ENCODE results near the gene NINJ2. TPM values are rescaled to one million over a fixed set of nuclear protein-coding genes. Genes with fewer than 3 reads are reported as not detected.
A peak's percentile ranks its signal among the peaks of the same experiment; 100 is the strongest.

NINJ2 gene
- total and polyA plus RNA-seq, 10 donors, result 6.6 to 18.8 (median 10.2) TPM

DNA sequence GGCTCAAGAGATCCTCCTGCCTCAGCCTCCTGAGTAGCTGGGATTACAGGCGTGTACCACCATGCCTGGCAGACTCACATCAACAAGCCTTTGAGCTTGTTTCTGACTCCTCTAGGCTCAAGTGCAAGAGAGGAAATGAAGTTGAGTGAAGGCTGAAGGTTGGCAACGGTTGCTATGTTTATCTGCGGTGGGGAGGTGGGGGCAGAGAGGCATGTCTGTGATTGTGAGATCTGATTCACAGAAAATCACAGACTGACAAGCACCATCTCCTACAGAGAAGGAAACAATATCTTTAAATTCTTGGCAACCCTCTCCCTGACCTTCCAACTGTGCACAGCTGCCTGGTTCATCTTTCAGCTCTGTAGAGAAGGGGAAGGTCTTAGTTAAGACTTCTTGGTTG is 22.1 kb upstream of the NINJ2 start:
- Histone ChIP-seq H3K27me3 (replicated peaks in 1 of 7) (no peaks in the 10 kb centered on the region), H3K27ac (peak overlapping the region; percentile 16 to 86 (median 80)), H3K4me3 (peak overlapping the region in 1 of 8 donors; percentile 31), H3K9me3 (no peaks in the 10 kb centered on the region), H3K36me3 (no peaks in the 10 kb centered on the region), H3K4me1 (peaks cover 0 to 58% (median 26%) of the 10 kb centered on the region in 6 donors)
- peak; percentile 85 for DNase-seq
- 3 to 9% (median 5%) methylated on average over 3 of the region's 3 CpGs for WGBS, 5 donors
- intact Hi-C loops (cut with DNase I; ENCODE audit: low total_unique reads), result no loop called here
- peak in 2 of 3 donors; percentile 33 to 79 for TF ChIP-seq POLR2AphosphoS5 (IDR thresholded peaks at IDR 0.05)
- TF ChIP-seq POLR2A (IDR thresholded peaks at IDR 0.05), result no peak

DNA sequence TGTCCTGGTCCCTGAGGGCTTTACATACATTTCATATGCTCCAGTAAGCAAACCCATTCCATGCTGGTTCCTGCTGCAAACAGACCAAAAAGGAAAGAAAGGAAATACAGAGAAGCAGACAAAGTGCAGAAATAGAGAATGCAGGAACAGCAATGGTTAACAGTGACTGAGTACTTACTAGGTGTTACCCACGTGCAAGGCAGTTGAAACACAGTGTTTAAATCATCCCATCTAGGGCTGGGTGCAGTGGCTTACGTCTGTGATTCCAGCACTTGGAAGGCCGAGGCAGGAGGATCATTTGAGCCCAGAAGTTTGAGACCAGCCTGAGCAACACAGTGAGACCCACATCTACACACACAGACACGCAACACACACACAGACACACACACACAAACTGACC is 21.2 kb upstream of the NINJ2 start:
- H3K4me1 ChIP-seq, result peaks cover 0 to 54% (median 26%) of the 10 kb centered on the region in 6 donors
- no peak for DNase-seq
- H3K36me3 ChIP-seq, result no peaks in the 10 kb centered on the region
- TF ChIP-seq, protein P1, sequence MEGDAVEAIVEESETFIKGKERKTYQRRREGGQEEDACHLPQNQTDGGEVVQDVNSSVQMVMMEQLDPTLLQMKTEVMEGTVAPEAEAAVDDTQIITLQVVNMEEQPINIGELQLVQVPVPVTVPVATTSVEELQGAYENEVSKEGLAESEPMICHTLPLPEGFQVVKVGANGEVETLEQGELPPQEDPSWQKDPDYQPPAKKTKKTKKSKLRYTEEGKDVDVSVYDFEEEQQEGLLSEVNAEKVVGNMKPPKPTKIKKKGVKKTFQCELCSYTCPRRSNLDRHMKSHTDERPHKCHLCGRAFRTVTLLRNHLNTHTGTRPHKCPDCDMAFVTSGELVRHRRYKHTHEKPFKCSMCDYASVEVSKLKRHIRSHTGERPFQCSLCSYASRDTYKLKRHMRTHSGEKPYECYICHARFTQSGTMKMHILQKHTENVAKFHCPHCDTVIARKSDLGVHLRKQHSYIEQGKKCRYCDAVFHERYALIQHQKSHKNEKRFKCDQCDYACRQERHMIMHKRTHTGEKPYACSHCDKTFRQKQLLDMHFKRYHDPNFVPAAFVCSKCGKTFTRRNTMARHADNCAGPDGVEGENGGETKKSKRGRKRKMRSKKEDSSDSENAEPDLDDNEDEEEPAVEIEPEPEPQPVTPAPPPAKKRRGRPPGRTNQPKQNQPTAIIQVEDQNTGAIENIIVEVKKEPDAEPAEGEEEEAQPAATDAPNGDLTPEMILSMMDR (IDR thresholded peaks at IDR 0.05 in 8 of 11, conservative IDR thresholded peaks at IDR 0.05 in 3 of 11), result no peak
- no peak for TF ChIP-seq POLR2AphosphoS5 (IDR thresholded peaks at IDR 0.05)
- no peak for TF ChIP-seq POLR2A (IDR thresholded peaks at IDR 0.05)
- intact Hi-C loops (cut with DNase I; ENCODE audit: low total_unique reads), result no loop called here
- no peaks in the 10 kb centered on the region for H3K9me3 ChIP-seq
- H3K27ac ChIP-seq, result peak overlapping the region in 6 of 8 donors; percentile 9 to 86 (median 80)
- no peaks in the 10 kb centered on the region for H3K27me3 ChIP-seq (replicated peaks in 1 of 7)
- 70 to 76% (median 75%) methylated on average over 4 of the region's 4 CpGs for WGBS, 5 donors
- H3K4me3 ChIP-seq, result no peak overlapping the region

DNA sequence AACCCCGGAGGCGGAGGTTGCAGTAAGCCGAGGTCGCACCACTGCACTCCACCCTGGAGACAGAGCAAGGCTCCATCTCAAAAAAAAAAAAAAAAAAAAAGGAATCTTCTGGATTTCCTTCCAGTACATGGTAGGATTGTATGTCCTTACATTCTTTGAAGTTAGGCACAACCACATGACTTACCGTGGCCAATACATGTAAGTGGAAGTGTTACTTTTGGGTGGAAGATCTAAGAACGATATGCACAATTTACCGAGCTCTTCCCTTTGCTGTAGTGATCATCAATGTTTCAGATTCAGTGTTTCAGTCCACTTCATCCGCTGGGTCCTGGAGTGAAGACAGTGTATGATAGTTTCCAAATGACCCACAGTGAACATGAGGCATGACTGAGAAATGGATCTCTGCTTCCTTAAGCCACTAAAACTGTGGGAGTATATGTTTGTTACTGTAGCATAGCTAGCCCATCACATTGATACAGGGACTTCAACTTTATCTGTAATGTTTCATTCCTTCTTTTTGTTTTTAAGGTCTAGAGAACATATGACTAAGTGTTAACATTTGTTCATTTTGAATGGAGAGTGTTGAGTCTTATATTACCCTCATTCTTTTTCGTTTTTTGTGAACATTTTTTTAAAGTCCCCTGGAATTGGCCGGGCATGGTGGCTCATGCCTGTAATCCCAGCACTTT is 18.5 kb upstream of the NINJ2 start:
- Histone ChIP-seq H3K36me3 (no peaks in the 10 kb centered on the region), H3K27ac (peak overlapping the region in 6 of 8 donors; percentile 30 to 75 (median 60)), H3K27me3 (replicated peaks in 1 of 7) (no peaks in the 10 kb centered on the region), H3K9me3 (no peaks in the 10 kb centered on the region), H3K4me3 (no peak overlapping the region), H3K4me1 (peaks cover 0 to 65% (median 36%) of the 10 kb centered on the region in 6 donors)
- no peak for DNase-seq
- WGBS, 5 donors, result 80 to 93% (median 90%) methylated on average over 10 of the region's 10 CpGs
- intact Hi-C loops (cut with DNase I; ENCODE audit: low total_unique reads), result no loop called here
- TF ChIP-seq POLR2AphosphoS5 (IDR thresholded peaks at IDR 0.05), result no peak
- TF ChIP-seq, protein P1 (IDR thresholded peaks at IDR 0.05 in 8 of 11, conservative IDR thresholded peaks at IDR 0.05 in 3 of 11), result no peak
- no peak for TF ChIP-seq POLR2A (IDR thresholded peaks at IDR 0.05)

DNA sequence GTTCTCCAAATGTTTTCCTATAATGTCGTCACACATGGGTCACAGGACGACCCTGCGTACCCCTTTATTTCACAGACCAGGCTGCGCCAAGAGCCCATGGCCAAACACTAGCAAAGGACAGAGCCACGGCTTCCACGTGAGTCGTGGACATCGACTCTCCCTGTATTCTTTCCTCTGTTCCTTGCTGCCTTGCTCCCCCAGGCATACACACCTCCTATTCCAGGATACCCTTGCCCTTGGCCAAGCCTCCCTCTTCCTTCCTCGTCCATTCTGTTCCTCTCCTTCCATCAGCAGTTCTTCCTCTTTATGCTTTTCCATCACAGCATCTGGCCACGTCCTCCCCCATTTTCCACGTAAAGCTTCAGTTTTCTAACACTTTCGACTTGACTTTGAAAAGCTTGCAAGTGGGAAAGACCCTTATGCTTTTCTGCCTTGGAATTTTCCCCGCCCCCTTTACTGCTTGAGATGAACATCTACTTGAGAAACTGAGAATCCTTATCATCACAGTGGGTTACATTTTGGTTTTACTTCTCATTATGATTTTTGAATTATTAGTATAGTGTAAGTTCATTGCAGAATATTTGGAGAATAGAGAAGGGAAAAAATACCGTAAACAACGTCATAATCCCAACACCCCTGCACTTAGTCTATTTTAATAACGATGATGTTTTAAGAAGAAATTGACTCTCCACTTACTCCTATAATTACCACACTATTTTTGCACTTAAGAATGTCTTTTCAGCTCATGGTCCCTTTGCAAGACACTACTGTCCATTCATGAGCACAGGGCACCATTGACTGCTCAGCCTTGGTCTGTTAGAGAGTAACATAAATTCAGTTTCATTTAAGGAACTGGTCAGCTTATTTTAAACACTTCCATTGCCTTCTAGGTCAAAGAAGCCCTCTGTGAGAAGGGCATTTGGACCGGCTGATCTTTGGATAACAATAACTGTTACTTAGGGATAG is 15.8 kb upstream of the NINJ2 start:
- no peaks in the 10 kb centered on the region for H3K36me3 ChIP-seq
- DNase-seq, result no peak
- peaks cover 8 to 56% (median 28%) of the 10 kb centered on the region in 6 donors for H3K4me1 ChIP-seq
- no peak overlapping the region for H3K4me3 ChIP-seq
- H3K27ac ChIP-seq, result peak overlapping the region in 3 of 8 donors; percentile 21 to 32 (median 24)
- 70 to 85% (median 80%) methylated on average over 17 of the region's 17 CpGs for WGBS, 5 donors
- H3K27me3 ChIP-seq (replicated peaks in 1 of 7), result no peaks in the 10 kb centered on the region
- H3K9me3 ChIP-seq, result no peaks in the 10 kb centered on the region
- TF ChIP-seq POLR2A (IDR thresholded peaks at IDR 0.05) (no peak), POLR2AphosphoS5 (IDR thresholded peaks at IDR 0.05) (no peak)
- TF ChIP-seq, protein P1 (IDR thresholded peaks at IDR 0.05 in 8 of 11, conservative IDR thresholded peaks at IDR 0.05 in 3 of 11), result no peak
- intact Hi-C loops (cut with DNase I; ENCODE audit: low total_unique reads), result no loop called here
